ENCODE results near the gene ABLIM1. TPM values are rescaled to one million over a fixed set of nuclear protein-coding genes. Genes with fewer than 3 reads are reported as not detected.

ABLIM1 gene
- total and polyA plus RNA-seq, 10 of the 15 experiments (the other 5 are each of a cell fraction or from before 2014, with no cell fraction given), result 14.2 to 50.5 (median 28.1) TPM

- TF ChIP-seq, protein P1, sequence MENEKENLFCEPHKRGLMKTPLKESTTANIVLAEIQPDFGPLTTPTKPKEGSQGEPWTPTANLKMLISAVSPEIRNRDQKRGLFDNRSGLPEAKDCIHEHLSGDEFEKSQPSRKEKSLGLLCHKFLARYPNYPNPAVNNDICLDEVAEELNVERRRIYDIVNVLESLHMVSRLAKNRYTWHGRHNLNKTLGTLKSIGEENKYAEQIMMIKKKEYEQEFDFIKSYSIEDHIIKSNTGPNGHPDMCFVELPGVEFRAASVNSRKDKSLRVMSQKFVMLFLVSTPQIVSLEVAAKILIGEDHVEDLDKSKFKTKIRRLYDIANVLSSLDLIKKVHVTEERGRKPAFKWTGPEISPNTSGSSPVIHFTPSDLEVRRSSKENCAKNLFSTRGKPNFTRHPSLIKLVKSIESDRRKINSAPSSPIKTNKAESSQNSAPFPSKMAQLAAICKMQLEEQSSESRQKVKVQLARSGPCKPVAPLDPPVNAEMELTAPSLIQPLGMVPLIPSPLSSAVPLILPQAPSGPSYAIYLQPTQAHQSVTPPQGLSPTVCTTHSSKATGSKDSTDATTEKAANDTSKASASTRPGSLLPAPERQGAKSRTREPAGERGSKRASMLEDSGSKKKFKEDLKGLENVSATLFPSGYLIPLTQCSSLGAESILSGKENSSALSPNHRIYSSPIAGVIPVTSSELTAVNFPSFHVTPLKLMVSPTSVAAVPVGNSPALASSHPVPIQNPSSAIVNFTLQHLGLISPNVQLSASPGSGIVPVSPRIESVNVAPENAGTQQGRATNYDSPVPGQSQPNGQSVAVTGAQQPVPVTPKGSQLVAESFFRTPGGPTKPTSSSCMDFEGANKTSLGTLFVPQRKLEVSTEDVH (IDR thresholded peaks at IDR 0.05; ENCODE audit: low read depth, partially characterized antibody), result no peak
- TF ChIP-seq CREM (IDR thresholded peaks at IDR 0.05; ENCODE audit: low read depth), result no peak
- ChIA-PET POLR2A (no interaction called here), SMC1A (ENCODE audit: uncharacterized antibody, unreplicated experiment) (no interaction called here), CTCF (no interaction called here), RAD21 (ENCODE audit: unreplicated experiment) (no interaction called here)
- Histone ChIP-seq H3K4me3 (no peak overlapping the region), H3K9ac (ENCODE audit: control insufficient read depth, insufficient read depth, low read length) (no peak overlapping the region), H3K27ac (ENCODE audit: control insufficient read depth, insufficient read depth) (no peak overlapping the region), H3K4me1 (ENCODE audit: control insufficient read depth, insufficient read depth, low read length) (no peaks in the 10 kb centered on the region), H3K27me3 (replicated peaks in 1 of 2; ENCODE audit: control insufficient read depth in 2 of 2, insufficient read depth in 2 of 2, low read length in 1 of 2) (no peaks in the 10 kb centered on the region; a peak in 1 of 4 replicates), H4K20me1 (ENCODE audit: control insufficient read depth, insufficient read depth) (no peaks in the 10 kb centered on the region), H2AFZ (ENCODE audit: control insufficient read depth, low read depth, low read length) (no peak overlapping the region), H3K79me2 (ENCODE audit: control insufficient read depth, insufficient read depth, low read length) (no peaks in the 10 kb centered on the region), H3K9me3 (replicated peaks; ENCODE audit: control insufficient read depth, insufficient read depth, low read length) (no peaks in the 10 kb centered on the region), H3K36me3 (ENCODE audit: control insufficient read depth in 2 of 2, insufficient read depth in 2 of 2, low read length in 1 of 2) (no peaks in the 10 kb centered on the region), H3K4me2 (ENCODE audit: control insufficient read depth, insufficient read depth) (no peak overlapping the region)
- no peak for DNase-seq (ENCODE audit: low read depth, low spot score)
- in situ Hi-C loops (cut with MboI) (no loop called here), intact Hi-C loops (cut with micrococcal nuclease; ENCODE audit: unreplicated experiment) (no loop called here)
- ATAC-seq, result no peak
- BruUV-seq (replicated peaks), result no TSS peak
- no peak for FAIRE-seq
These were observed 67.1 kb downstream of the ABLIM1 start for GRCh38 chr10:114590993-114591392.

DNA sequence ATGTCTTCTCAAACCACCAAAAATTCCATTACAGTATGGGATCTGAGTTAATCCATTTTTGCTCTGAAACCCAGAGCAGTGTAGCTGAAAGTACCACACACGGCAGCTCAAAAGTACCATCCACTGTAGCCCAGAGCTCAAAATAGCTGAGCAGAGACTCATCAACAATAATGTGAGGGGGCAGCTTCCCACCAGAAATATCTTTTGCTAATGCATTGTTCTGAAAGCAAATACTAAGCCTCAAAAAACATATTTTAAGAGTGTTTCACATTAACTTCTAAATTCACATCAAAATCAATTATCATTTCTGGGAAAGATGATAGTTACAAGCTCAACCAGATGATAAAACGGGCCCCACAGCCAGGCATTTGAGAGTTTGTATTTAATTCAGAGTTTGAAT, 73.7 kb downstream of the ABLIM1 start:
- Histone ChIP-seq H3K79me2 (ENCODE audit: control insufficient read depth, insufficient read depth, low read length) (no peaks in the 10 kb centered on the region), H4K20me1 (ENCODE audit: control insufficient read depth, insufficient read depth) (no peaks in the 10 kb centered on the region), H3K9ac (ENCODE audit: control insufficient read depth, insufficient read depth, low read length) (no peak overlapping the region), H2AFZ (ENCODE audit: control insufficient read depth, low read depth, low read length) (no peak overlapping the region), H3K36me3 (ENCODE audit: control insufficient read depth in 2 of 2, insufficient read depth in 2 of 2, low read length in 1 of 2) (no peaks in the 10 kb centered on the region), H3K4me3 (no peak overlapping the region), H3K9me3 (replicated peaks; ENCODE audit: control insufficient read depth, insufficient read depth, low read length) (no peaks in the 10 kb centered on the region), H3K4me2 (ENCODE audit: control insufficient read depth, insufficient read depth) (no peak overlapping the region), H3K27me3 (replicated peaks in 1 of 2; ENCODE audit: control insufficient read depth in 2 of 2, insufficient read depth in 2 of 2, low read length in 1 of 2) (no peaks in the 10 kb centered on the region; a peak in 1 of 4 replicates), H3K27ac (ENCODE audit: control insufficient read depth, insufficient read depth) (no peak overlapping the region), H3K4me1 (ENCODE audit: control insufficient read depth, insufficient read depth, low read length) (no peaks in the 10 kb centered on the region)
- FAIRE-seq (no peak), DNase-seq (ENCODE audit: low read depth, low spot score) (no peak), ATAC-seq (no peak)
- intact Hi-C loops (cut with micrococcal nuclease; ENCODE audit: unreplicated experiment) (no loop called here), in situ Hi-C loops (cut with MboI) (no loop called here)
- ChIA-PET POLR2A (no interaction called here), SMC1A (ENCODE audit: uncharacterized antibody, unreplicated experiment) (interaction anchor here (0.7 to 1.4 kb wide), 3 partner anchors 9 to 876 kb away, joined by 3 read pairs; no protein-coding TSS in a partner anchor), CTCF (interaction anchor here (0.6 to 1.1 kb wide), 2 partner anchors 31 to 111 kb away, joined by 3 read pairs; no protein-coding TSS in a partner anchor), RAD21 (ENCODE audit: unreplicated experiment) (no interaction called here)
- BruUV-seq (replicated peaks), result no TSS peak
- 0% methylated on average over 2 of the region's 2 CpGs for WGBS (ENCODE audit: insufficient coverage, insufficient replicate concordance, low lambda C conversion rate, missing lambda C conversion rate)
- TF ChIP-seq, protein P2, sequence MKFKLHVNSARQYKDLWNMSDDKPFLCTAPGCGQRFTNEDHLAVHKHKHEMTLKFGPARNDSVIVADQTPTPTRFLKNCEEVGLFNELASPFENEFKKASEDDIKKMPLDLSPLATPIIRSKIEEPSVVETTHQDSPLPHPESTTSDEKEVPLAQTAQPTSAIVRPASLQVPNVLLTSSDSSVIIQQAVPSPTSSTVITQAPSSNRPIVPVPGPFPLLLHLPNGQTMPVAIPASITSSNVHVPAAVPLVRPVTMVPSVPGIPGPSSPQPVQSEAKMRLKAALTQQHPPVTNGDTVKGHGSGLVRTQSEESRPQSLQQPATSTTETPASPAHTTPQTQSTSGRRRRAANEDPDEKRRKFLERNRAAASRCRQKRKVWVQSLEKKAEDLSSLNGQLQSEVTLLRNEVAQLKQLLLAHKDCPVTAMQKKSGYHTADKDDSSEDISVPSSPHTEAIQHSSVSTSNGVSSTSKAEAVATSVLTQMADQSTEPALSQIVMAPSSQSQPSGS (IDR thresholded peaks at IDR 0.05; ENCODE audit: low read length), result no peak
- TF ChIP-seq SMAD1 (IDR thresholded peaks at IDR 0.05; ENCODE audit: low read depth, partially characterized antibody) (no peak), HSF1 (IDR thresholded peaks at IDR 0.05; ENCODE audit: low read depth, low read length) (no peak), POLR2AphosphoS5 (IDR thresholded peaks at IDR 0.05; ENCODE audit: low read length) (no peak), JUNB (IDR thresholded peaks at IDR 0.05) (no peak), SRF (IDR thresholded peaks at IDR 0.05; ENCODE audit: low read depth in 2 of 2, low read length in 2 of 2) (no peak), DPF2 (IDR thresholded peaks at IDR 0.05) (no peak), RELA (IDR thresholded peaks at IDR 0.05; ENCODE audit: borderline replicate concordance, partially characterized antibody) (no peak), CEBPB (IDR thresholded peaks at IDR 0.05; ENCODE audit: borderline replicate concordance in 1 of 2, low read depth in 2 of 2, low read length in 2 of 2) (no peak)
